Uterus (tissue), 4 donors: Measurements from ENCODE around the gene BDKRB2. TPM values are rescaled to one million over a fixed set of nuclear protein-coding genes. Genes with fewer than 3 reads are reported as not detected.

Experiments
- DNase-seq, 2 donors: peaks; one replicate each; pipeline ENCODE4 v3.0.0-alpha.2; 2019 to 2020
- H3K27ac ChIP-seq, 2 donors: fragments of 200-600 bp; sonication (generic); 1 replicate in 1 of 2; 2 replicates in 1 of 2; pipeline ENCODE4 v1.5.1; 2016 to 2018
- H3K27me3 ChIP-seq, 2 donors: fragments of 200-600 bp; sonication (generic); one replicate each; pipeline ENCODE4 v1.5.1; 2018 to 2019; ENCODE audit warnings: control low read depth in 1 of 2
- H3K36me3 ChIP-seq, 2 donors: fragments of 200-600 bp; sonication (generic); one replicate each; pipeline ENCODE4 v1.5.1; 2019; ENCODE audit warnings: control low read depth in 1 of 2
- H3K4me1 ChIP-seq, 2 donors: fragments of 200-600 bp; sonication (generic); one replicate each; pipeline ENCODE4 v1.5.1; 2018 to 2019; ENCODE audit warnings: control low read depth in 1 of 2
- H3K4me3 ChIP-seq, 2 donors: fragments of 200-600 bp; sonication (generic); 1 replicate in 1 of 2; 2 replicates in 1 of 2; pipeline ENCODE4 v1.5.1; 2018 to 2019; ENCODE audit warnings: mild to moderate bottlenecking in 1 of 2
- H3K9me3 ChIP-seq, 2 donors: fragments of 200-600 bp; sonication (generic); one replicate each; pipeline ENCODE4 v1.5.1; 2019; ENCODE audit warnings: control low read depth in 1 of 2
- CTCF ChIP-seq, 4 experiments: fragments of 200-600 bp in 2 of 4; fragments of 450-650 bp in 2 of 4; sonication (generic) in 2 of 4; IDR thresholded peaks; one replicate each; pipeline ENCODE4 v1.5.1; 2016 to 2019; ENCODE audit warnings: antibody characterized with exemption in 4 of 4, mild to moderate bottlenecking in 2 of 4, moderate library complexity in 1 of 4
- POLR2A ChIP-seq, 2 donors: fragments of 450-650 bp; IDR thresholded peaks; one replicate each; pipeline ENCODE4 v1.6.1; 2016; ENCODE audit warnings: antibody characterized with exemption in 2 of 2, mild to moderate bottlenecking in 1 of 2, moderate library complexity in 1 of 2
- intact Hi-C: fragments of 100-400 bp; cut with DNase I; formaldehyde crosslinking; loops from one replicate; pipeline ENCODE4 v1.15.1; 2023; ENCODE audit warnings: low total_unique reads
- total RNA-seq, 4 donors: library from RNA; depleted of rRNA in 3 of 4; stranded (reverse); fragments of >200 nt in 3 of 4; gene quantifications; one replicate each; pipeline versions ENCODE4 v1.1.0 to v1.2.4, GENCODE V29; 2014 to 2023
- donor health status: DM: yes; HTN: yes; CAD: no.

BDKRB2 gene
- total RNA-seq, 4 donors from 2014 or later = 4.4 to 34.6 (median 11.1) TPM

- no peak overlapping the region for H3K4me3 ChIP-seq
- H3K27ac ChIP-seq = no peak overlapping the region
- H3K27me3 ChIP-seq = no peaks in the 10 kb centered on the region
- intact Hi-C loops = no loop called here
- H3K4me1 ChIP-seq = no peaks in the 10 kb centered on the region
- no peak for DNase-seq
- H3K36me3 ChIP-seq = no peaks in the 10 kb centered on the region
- H3K9me3 ChIP-seq = no peaks in the 10 kb centered on the region
- TF ChIP-seq POLR2A (IDR thresholded peaks at IDR 0.05) (no peak), CTCF (IDR thresholded peaks at IDR 0.05) (no peak)
Observed at GRCh38 chr14:96232506-96232905, 27.9 kb downstream of the BDKRB2 start.

GRCh38 chr14:96233661-96234060 is 29.0 kb downstream of the BDKRB2 start:
- TF ChIP-seq POLR2A (IDR thresholded peaks at IDR 0.05) = no peak
- no peak for TF ChIP-seq CTCF (IDR thresholded peaks at IDR 0.05)
- no peaks in the 10 kb centered on the region for H3K27me3 ChIP-seq
- no peaks in the 10 kb centered on the region for H3K4me1 ChIP-seq
- intact Hi-C loops = no loop called here
- H3K36me3 ChIP-seq = no peaks in the 10 kb centered on the region
- H3K9me3 ChIP-seq = no peaks in the 10 kb centered on the region
- no peak for DNase-seq
- no peak overlapping the region for H3K4me3 ChIP-seq
- H3K27ac ChIP-seq = no peak overlapping the region

GRCh38 chr14:96235426-96235825 is 30.8 kb downstream of the BDKRB2 start:
- TF ChIP-seq POLR2A (IDR thresholded peaks at IDR 0.05) (no peak), CTCF (IDR thresholded peaks at IDR 0.05) (no peak)
- Histone ChIP-seq H3K36me3 (no peaks in the 10 kb centered on the region), H3K9me3 (no peaks in the 10 kb centered on the region), H3K4me1 (no peaks in the 10 kb centered on the region), H3K4me3 (no peak overlapping the region), H3K27ac (no peak overlapping the region), H3K27me3 (no peaks in the 10 kb centered on the region)
- no peak for DNase-seq
- intact Hi-C loops = no loop called here

GRCh38 chr14:96237641-96238040 is 33.0 kb downstream of the BDKRB2 start:
- Histone ChIP-seq H3K27me3 (no peaks in the 10 kb centered on the region), H3K27ac (no peak overlapping the region), H3K9me3 (no peaks in the 10 kb centered on the region), H3K4me3 (no peak overlapping the region), H3K36me3 (no peaks in the 10 kb centered on the region), H3K4me1 (no peaks in the 10 kb centered on the region)
- no peak for DNase-seq
- TF ChIP-seq POLR2A (IDR thresholded peaks at IDR 0.05) (no peak), CTCF (IDR thresholded peaks at IDR 0.05) (no peak)
- intact Hi-C loops = no loop called here

DNA sequence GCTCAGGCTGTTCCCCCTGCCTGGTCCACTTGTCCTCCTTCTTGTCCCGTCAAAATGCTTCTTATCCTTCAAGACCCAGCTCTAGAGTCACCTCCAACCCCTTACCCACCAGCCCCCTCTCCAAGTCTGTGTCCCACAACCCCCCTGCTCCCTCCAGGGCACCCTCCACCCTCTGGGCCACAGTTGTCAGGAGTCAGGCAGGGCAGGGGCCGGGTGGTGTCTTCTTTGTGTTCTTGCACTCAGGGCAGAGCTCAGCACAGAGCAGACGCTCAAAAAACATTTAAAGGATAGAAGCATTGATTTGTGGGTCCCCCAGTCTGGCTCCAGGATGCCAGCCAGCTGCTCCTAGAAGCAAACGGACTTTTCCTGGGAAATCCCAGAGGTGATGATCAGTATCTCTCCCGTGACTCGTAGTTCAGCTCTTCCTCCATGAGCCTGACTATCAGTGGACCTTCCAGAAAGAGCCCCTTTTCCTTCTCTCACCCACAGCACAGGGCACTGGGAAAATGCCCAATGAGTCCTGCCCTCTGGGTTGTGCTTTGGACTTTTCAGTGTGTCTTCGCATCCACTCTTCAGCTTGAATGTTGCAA is 34.1 kb downstream of the BDKRB2 start:
- Histone ChIP-seq H3K4me1 (no peaks in the 10 kb centered on the region), H3K27ac (no peak overlapping the region), H3K4me3 (no peak overlapping the region), H3K36me3 (no peaks in the 10 kb centered on the region), H3K27me3 (no peaks in the 10 kb centered on the region), H3K9me3 (no peaks in the 10 kb centered on the region)
- DNase-seq = no peak
- intact Hi-C loops = no loop called here
- TF ChIP-seq POLR2A (IDR thresholded peaks at IDR 0.05) (no peak), CTCF (IDR thresholded peaks at IDR 0.05) (no peak)
